HCT116 (cell line): ENCODE data around the gene DENND1A.

Experiments
- ATF3 ChIP-seq: IDR thresholded peaks from 2 replicates; pipeline ENCODE4 v1.6.1; 2012
- CTCF ChIP-seq, 3 experiments: fragments of 200-600 bp in 1 of 3; sonication (generic) in 1 of 3; IDR thresholded peaks in 2 of 3; conservative IDR thresholded peaks in 1 of 3; 2 replicates each; pipeline ENCODE4 v1.5.1; 2012 to 2017; ENCODE audit warnings: low read depth in 2 of 3, low read length in 2 of 3, antibody characterized with exemption in 1 of 3, borderline replicate concordance in 1 of 3, control low read depth in 1 of 3, mild to moderate bottlenecking in 1 of 3, mixed read lengths in 1 of 3, mixed run types in 1 of 3, moderate library complexity in 1 of 3; ENCODE audit not compliant: insufficient read depth in 1 of 3
- ELF1 ChIP-seq: IDR thresholded peaks from 2 replicates; pipeline ENCODE4 v1.6.1; 2012; ENCODE audit warnings: low read depth, borderline replicate concordance
- EZH2 ChIP-seq: fragments of 200-600 bp; sonication (generic); IDR thresholded peaks from 2 replicates; pipeline ENCODE4 v1.6.1; 2017; ENCODE audit warnings: antibody characterized with exemption, mixed run types
- POLR2A ChIP-seq: IDR thresholded peaks from 2 replicates; pipeline ENCODE4 v1.7.0; 2011; ENCODE audit warnings: borderline replicate concordance; ENCODE audit not compliant: insufficient read depth, insufficient read length; ENCODE audit errors: extremely low read depth
- POLR2AphosphoS5 ChIP-seq: IDR thresholded peaks from 2 replicates; pipeline ENCODE4 v1.6.1; 2011; ENCODE audit warnings: mild to moderate bottlenecking, low read depth, low read length, moderate library complexity
- RAD21 ChIP-seq: IDR thresholded peaks from 2 replicates; pipeline ENCODE4 v1.6.1; 2012; ENCODE audit warnings: low read depth, mild to moderate bottlenecking
- SIN3A ChIP-seq: IDR thresholded peaks from 2 replicates; pipeline ENCODE4 v1.6.1; 2012; ENCODE audit warnings: low read depth
- SRF ChIP-seq: IDR thresholded peaks from 2 replicates; pipeline ENCODE4 v1.6.1; 2012; ENCODE audit warnings: low read depth
- TCF7L2 ChIP-seq: IDR thresholded peaks from 2 replicates; pipeline ENCODE4 v1.7.0; 2011; ENCODE audit warnings: borderline replicate concordance, inconsistent platforms; ENCODE audit not compliant: insufficient read depth, insufficient read length; ENCODE audit errors: extremely low read depth
- ZBTB33 ChIP-seq: IDR thresholded peaks from 2 replicates; pipeline ENCODE4 v1.6.1; 2011; ENCODE audit warnings: mild to moderate bottlenecking, low read length, moderate library complexity; ENCODE audit not compliant: insufficient replicate concordance; ENCODE audit errors: extremely low read depth
- ZNF274 ChIP-seq: fragments of 200-500 bp; sonication (Bioruptor generic); IDR thresholded peaks from 2 replicates; pipeline ENCODE4 v1.6.1; 2014; ENCODE audit warnings: mild to moderate bottlenecking, low read depth, low read length, inconsistent platforms

GRCh38 chr9:123517512-123517911 is 412.4 kb downstream of the DENND1A start:
- TF ChIP-seq EZH2 = no peak
- no peak for TF ChIP-seq CTCF (IDR thresholded peaks at IDR 0.05 in 2 of 3, conservative IDR thresholded peaks at IDR 0.05 in 1 of 3; ENCODE audit: borderline replicate concordance in 1 of 3, insufficient read depth in 1 of 3, low read depth in 2 of 3, low read length in 2 of 3)
- no peak for TF ChIP-seq POLR2A
- no peak for TF ChIP-seq POLR2AphosphoS5
- no peak for TF ChIP-seq RAD21
- TF ChIP-seq ZNF274 = no peak
- no peak for TF ChIP-seq ELF1
- TF ChIP-seq TCF7L2 = no peak
- no peak for TF ChIP-seq SRF
- no peak for TF ChIP-seq ZBTB33
- TF ChIP-seq SIN3A = no peak
- TF ChIP-seq ATF3 = no peak
